ENCODE data around the gene WNT3A.
"Not testable (repeated sequence)": the region's sequence is repeated elsewhere in the genome, so short reads cannot be mapped to it uniquely, and the experiment has no call there.

The WNT3A gene, protein sequence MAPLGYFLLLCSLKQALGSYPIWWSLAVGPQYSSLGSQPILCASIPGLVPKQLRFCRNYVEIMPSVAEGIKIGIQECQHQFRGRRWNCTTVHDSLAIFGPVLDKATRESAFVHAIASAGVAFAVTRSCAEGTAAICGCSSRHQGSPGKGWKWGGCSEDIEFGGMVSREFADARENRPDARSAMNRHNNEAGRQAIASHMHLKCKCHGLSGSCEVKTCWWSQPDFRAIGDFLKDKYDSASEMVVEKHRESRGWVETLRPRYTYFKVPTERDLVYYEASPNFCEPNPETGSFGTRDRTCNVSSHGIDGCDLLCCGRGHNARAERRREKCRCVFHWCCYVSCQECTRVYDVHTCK

DNA sequence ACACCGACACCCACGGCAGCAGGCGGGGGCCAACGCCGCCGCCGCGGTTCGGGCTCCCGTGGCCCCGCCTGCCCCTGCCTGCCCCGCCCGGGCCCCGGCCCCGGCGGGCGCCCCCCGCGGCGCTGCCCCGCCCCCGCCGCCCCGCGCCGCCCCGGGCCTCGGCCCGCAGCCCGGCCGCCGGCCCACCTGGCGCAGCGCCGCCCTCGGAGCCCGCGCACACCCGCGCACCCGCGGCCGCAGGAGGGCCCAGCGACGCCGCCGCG, at the start of gene WNT3A:
WNT3A (plus strand) TSS at position 213 of the 263 bp plus-strand sequence. CDS start 131 bp downstream, outside the sequence.
- no peak for DNase-seq

DNA sequence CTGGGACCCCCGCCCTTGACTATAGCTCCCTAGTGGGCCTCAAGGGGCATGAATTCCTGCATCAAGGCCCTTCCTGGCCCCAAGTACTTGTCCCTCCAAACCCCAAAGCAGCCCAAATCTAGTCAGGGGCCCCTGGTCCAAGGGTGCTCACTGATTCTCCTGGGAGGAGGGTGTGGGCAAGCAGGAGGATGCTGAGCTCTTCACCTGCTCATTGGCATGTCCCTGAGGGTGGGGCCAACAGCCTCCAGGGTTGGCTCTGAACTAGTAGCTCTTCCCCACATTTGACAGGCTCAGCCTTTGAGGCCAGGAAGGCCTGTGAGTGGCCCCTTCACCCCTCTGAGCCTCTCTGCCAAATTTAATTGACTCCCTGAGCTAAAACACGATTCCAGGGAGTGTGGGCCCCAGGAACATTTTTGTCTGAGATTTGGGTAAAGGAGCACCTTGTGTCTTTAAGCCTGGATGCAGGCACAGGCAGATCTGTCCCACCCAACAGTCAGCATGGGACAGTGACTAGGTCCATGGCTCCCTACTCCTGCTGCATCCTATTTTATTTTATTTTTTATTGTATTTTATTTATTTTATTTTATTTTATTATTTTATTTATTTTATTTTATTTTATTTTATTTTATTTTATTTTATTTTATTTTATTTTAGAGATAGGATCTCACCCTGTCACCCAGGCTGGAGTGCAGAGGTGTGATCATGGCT, 48.0 kb upstream of the WNT3A start:
- DNase-seq: no peak

DNA sequence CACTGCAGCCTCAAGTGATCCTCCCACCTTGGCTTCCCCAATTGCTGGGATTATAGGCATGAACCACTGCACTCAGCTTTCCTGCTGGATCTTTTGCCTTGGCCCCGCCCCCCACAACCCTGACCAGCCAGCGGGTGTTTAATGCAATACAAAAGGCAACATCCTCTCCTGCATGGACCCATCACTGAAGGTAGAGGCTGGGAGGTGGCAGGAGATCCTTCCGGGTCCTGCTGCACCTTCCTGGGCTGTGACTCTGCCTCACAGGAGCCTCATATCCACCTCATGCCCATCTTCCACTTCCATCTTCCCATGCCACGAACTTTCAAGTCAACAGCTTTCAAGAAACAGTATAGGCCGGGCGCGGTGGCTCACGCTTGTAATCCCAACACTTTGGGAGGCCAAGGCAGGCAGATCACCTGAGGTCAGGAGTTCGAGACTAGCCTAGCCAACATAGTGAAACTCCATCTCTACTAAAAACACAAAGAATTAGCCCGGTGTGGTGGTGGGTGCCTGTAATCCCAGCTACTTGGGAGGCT, 47.4 kb upstream of the WNT3A start:
- DNase-seq: no peak

DNA sequence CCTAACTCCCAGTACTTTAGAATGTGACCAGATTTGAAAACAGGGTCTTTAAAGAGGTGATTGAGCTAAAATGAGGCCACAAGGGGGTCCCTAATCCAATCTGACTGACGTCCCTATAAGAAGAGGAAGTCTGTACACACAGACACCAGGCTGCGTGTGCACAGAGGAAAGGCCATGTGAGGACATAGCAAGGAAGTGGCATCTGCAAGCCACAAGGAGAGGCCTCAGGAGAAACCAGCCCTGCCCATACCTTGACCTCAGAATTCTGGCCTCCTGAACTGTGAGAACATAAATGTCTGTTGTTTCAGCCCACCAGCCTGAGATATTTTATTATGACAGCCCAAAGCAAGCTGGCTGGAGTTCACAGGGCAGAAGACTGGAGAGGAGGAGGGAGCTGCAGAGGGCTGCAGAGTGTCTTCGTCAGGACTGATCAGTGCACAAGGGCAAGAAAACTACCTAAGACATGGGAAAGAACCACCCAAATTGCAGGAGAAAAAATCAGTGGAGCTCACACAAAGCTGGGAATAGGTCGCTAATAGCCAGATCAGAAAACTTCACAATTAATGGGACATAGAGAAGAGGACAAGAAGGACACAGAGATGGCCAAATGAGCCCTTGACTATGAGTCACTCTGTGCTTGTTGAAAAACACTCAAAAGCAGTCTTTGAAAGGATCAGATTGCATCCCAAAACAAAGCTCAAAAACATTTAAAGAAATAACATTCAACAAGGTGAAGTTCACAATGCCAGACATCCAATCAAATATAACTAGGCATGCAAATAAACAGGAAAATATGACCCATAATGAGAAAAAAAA, 44.9 kb upstream of the WNT3A start:
- DNase-seq: no peak

DNA sequence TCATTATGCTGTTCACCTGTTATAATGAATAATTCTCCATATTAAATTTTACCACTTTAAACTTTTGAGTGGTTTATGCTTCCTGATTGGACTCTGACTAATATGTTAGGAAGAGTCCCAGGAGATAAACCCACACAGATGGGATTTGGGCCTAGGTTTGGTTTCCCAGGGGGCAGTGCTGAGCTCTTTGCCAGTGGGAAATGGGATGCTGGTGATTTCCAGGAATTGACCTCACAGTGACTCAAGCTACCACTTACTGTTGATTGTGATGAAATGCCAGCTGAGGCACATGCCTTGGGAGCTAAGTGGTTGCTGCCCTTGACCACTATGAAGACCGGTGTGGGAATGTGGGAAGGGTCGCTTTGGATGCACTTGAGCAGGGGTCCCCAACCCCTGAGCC, 40.1 kb upstream of the WNT3A start:
- not testable (repeated sequence) for DNase-seq

DNA sequence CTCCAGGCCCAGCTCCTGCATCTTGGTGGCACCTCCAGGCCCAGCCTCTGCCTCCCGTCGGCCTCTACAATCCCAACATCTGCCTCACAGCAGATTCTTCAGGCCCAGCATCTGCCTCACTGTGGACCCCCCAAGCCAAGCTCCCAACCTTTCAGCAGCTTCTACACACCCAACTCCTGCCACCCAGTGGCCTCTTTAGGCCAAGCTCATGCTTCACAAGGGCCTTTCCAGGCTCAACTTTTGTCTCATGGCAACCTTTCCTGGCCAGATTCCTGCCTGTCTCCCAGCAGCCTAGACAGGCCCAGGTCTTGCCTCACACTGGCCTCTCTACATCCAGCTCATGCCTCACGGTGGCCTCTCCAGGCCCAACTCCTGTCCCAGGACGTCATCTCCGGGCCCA, 39.0 kb upstream of the WNT3A start:
- DNase-seq: not testable (repeated sequence)

DNA sequence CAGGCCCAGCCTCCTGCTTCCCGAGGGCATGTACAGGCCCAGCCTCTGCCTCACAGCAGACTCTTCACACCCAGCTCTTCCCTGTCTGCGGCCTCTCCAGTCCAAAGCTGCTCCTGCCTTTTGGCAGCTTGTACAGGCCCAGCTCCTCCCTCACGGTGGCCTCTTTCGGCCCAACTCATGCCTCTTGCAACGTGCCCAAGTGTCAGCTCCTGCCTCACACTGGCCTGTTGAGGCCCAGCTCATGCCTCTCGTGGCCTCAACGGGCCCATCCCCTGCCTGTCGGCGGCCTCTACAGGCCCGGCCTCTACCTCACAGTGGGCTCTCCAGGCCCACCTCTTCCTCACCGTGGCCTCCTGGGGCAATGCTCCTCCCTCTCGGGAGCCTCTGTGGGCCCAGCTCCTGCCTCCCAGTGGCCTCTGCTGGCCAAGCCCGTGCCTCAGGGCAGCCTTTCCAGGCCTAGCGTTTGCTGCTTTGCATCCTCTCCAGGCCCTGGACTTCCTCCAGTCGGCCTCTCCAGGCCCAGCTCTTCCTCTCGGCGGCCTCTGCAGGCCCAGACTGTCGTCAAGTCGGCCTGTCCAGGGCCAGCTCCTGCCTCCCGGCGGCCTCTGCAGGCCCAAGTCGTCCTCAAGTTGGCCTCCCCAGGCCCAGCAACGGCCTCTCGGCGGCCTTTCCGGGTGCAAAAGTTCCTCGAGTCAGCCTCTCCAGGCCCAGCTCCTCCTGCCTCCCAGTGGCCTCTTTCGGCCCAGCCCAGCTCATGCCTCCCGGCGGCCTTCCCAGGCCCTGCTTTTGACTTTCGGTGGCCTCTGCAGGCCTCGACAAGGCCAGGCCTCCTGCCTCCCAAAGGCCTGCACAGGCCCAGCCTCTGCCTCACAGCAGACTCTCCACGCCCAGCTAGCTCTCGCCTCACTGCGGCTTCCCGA, 36.5 kb upstream of the WNT3A start:
- not testable (repeated sequence) for DNase-seq

DNA sequence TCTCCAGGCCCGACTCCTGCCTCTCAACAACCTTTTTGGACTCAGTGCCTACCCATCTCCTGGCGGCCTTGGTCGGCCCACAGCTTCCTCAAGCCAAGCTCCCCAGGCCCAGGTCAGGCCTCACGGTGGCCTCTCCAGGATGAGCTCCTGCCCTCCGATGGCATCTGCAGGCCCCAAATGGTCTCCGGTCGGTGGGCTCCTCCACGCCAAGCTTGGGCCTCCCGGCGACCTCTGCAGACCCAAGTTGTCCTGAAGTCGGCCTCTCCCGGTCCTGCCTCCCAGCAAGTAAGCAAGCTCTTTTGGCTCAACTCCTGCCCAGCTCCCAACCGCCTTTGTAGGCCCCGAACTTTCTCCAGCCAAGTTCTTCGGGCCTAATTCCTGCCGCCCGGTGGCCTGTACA, 35.6 kb upstream of the WNT3A start:
- not testable (repeated sequence) for DNase-seq

DNA sequence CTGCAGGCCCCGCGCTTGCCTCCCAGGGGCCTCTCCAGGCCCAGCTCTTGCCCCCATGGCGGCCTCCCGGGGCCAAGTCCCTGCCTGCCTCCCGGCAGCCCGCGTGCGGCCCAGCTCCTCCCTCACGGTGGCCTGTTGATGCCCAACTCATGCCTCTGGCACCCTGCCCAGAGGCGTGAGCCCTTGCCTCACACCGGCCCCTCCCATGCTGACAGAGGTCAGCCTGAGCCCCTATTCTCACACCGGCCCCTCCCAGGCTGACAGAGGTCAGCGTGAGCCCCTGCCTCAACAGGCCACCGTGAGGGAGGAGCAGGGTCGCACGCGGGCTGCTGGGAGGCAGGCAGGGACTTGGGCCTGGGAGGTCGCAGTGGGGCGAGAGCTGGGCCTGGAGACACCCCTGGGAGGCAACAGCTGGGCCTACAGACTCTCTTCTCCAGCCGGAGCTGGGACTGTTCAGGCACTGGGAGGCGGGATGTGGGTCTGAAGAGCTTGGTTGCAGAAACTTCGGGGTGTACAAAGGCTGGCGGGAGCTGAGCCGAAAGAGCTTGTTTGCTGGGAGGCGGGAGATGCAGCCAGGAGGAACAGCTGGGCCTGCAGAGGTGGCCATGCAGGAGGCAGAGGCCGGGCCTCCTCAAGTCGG, 35.0 kb upstream of the WNT3A start:
- not testable (repeated sequence) for DNase-seq

DNA sequence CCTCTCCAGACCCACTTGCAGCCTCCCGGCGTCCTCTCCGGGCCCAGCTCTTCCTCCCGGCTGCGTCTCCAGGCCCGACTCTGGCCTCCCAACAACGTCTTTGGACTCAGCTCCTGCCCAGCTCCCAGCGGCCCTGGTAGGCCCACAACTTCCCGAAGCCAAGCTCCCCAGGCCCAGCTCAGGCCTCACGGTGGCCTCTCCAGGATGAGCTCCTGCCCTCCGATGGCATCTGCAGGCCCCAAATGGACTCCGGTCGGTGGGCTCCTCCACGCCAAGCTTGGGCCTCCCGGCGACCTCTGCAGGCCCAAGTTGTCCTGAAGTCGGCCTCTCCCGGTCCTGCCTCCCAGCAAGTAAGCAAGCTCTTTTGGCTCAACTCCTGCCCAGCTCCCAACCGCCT, 34.5 kb upstream of the WNT3A start:
- DNase-seq: not testable (repeated sequence)

DNA sequence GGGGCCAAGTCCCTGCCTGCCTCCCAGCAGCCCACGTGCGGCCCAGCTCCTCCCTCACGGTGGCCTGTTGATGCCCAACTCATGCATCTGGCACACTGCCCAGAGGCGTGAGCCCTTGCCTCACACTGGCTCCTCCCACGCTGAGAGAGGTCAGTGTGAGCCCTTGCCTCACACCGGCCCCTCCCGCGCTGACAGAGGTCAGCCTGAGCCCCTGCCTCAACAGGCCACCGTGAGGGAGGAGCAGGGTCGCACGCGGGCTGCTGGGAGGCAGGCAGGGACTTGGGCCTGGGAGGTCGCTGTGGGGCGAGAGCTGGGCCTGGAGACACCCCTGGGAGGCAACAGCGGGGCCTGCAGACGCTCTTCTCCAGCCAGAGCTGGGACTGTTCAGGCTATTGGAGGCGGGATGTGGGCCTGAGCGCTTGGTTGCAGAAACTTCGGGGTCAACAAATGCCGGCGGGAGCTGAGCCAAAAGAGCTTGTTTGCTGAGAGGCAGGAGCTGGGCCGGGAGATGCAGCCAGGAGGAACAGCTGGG, 33.9 kb upstream of the WNT3A start:
- DNase-seq: not testable (repeated sequence)

DNA sequence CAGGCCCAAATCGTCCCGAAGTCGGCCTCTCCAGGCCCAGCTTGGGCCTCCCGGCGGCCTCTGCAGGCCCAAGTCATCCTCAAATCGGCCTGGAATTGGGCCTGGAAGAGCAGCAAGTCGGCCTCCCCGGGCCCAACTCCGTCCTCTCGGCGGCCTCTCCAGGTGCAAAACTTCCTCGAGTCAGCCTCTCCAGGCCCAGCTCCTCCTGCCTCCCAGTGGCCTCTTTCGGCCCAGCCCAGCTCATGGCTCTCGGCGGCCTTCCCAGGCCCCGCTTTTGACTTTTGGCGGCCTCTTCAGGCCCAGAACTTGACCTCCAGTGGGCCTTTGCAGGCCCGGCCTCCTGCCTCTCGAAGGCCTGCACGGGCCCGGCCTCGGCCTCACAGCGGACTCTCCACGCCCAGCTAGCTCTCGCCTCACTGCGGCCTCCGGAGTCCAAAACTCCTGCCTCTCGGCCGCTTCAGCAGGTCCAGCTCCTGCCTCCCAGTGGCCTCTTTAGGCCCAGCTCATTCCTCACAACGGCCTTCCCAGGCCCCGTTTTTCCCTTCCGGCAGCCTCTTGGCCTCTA, 33.0 kb upstream of the WNT3A start:
- DNase-seq: not testable (repeated sequence)

DNA sequence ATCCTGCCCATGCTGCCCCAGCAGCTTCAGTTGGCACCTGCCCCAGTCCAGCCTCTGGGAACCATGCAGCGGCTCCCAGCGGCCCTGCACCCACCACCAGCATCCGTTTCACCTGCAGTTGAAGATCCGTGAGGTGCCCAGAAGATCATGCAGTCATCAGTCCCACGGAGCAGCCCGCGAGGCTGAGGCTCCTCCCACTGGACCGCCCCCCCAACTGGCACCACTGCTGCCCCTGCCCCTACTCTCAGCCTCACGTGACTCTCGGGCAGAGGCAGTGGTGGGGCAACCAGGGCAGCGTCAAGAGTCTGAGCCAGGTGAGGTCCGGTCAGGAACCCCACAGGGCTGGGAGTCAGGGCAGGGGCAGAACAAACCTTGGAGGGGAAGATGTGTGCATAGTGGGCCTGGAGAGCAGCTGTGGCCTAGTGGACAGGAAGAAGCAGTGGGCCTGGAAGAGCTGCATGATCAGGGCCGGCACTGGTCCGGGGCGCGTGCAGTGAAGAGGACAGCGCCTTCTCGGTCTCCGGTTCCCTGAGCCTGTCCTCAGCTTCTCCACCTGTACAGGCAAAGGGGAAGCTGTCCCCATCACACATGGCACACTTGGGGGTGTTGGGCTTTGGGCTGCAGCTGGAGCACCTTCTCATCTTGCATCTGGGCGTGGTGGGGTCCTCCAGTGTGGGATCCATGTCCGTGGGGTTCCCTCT, 31.1 kb upstream of the WNT3A start:
- DNase-seq: not testable (repeated sequence)

DNA sequence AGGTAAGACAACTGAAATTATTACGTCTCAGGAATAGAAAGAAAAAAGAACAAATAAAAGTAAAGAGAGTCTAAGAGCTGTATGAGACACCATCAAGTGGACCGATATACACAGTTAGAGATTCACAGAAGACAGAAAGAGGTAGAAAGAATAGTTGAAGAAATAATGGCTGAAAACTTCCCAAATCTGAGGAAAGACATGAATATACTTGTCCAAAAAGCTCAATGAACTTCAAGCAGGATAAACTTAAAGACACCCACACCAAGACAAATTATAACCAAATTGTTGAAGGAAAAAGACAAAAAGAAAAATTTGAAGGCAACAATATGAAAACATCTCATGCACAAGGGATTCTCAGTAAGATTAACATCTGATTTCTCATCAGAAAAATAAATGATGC, 19.6 kb upstream of the WNT3A start:
- DNase-seq: no peak

DNA sequence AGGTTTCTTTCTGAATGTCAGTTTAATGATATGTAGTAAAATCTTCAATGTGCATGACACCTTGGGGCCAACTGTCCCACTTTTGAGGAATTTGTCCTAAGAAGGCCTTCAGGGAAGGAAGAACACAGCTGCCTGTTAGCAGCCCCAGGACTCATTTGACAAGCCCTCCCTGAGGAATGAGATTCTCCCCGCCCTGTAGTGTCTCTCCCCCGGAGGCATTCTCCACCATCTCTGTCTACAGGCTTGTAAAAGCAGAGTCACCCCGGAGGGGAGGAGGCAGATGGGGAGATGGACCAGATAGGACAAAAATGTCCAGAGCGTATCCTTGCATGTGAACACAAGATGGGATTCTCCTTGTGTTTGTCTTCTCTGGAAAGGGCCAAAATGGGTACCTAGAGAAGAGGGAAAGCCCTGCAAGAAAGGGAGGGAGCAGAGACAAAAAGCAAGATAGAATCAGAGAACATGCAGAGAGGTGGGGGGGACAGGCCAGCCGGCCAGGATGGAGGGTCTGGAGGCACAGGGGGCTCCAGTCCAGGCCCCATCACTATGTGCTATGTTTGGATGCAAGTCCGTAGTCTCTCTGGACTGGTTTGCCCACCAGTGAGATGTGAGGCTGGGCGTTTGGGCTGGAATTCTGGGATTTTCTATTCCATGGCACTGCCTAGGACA, 12.0 kb upstream of the WNT3A start:
- DNase-seq: no peak

DNA sequence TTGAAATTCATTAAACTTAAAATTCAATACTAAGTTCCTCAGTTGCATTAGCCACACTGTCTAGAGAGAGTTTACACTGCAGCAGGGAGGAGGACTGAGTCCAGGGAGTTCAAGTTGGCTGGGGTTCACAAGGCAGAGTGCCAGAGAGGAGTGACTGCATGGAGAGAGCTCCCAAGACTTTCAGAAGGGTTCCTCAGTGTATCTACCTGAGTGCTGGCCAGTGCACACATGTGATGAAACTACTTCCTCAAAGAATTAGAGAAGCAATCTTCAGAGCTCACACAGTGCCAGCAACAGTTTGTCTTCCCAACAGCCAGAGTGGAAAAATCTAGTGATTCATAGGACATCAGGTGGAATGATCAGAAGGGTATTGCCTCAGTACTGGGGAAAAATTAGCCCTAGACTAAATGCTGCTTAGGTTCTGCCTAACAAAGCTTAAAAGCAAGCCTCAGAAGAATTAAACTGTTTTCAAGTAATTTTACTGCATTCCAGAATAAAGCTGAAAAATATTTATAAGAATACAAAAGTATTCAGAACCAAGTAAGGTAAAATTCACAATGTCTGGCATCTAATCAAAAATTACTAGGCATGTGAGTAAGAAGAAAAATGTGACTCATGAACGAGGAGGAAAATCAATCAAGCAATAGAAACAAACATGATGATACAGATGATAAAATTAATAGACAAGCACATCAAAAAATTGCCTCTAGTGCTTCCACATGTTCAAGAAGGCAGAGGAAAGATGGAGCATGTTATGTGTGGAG, 10.4 kb upstream of the WNT3A start:
- no peak for DNase-seq

DNA sequence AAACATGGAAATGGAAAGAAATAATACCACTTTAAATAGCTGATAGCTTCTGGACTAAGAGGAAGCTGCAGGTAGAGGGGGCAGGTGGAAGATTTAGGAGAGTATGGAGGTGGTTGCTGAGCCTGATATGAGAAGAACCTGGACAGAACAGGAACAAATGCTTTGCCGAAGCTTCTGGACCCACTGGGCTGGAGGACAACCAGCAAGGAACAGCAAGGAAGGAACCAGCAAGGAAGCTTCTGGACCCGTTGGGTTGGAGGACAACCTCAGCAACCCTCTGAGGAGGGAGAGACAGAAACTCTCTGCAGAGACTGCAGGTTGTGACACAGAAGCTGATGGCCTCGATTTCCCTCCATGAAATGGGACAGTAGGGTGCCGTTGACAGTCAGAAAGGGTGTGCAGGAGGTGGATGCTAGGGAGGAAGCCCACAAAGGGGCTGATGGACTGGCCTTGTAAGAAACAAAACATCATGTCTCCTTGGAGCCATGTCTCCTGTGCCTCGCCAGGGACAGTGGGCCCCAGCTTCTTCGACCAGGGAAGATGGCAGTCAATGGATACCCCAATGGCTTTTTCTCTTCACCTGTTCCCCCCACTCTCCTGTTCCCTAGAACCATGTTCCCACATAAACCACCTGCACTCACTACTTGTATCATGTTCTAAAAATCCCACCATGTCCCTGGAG, 8.3 kb upstream of the WNT3A start:
- no peak for DNase-seq

Data from NCI-H1436 treated with DMSO at 0.1 percent for 48 hours (cell line).